H1 (cell line): ENCODE data around the gene KLF13. TPM values are rescaled to one million over a fixed set of nuclear protein-coding genes. Genes with fewer than 3 reads are reported as not detected.

Source experiments
- JUND ChIP-seq: IDR thresholded peaks from 2 replicates; pipeline ENCODE4 v1.6.1; 2011; ENCODE audit warnings: mild to moderate bottlenecking, improper control_type of control experiment, low read length
- SIRT6 ChIP-seq: IDR thresholded peaks from one replicate; pipeline ENCODE4 v1.7.1; 2012; ENCODE audit warnings: low read length, inconsistent platforms
- SIX5 ChIP-seq: IDR thresholded peaks from 2 replicates; pipeline ENCODE4 v1.6.1; 2011; ENCODE audit warnings: mild to moderate bottlenecking, low read depth, low read length
- polyA plus RNA-seq, 7 experiments: library from polyadenylated mRNA; depleted of rRNA in 3 of 7; stranded (reverse) in 5 of 7; unstranded in 2 of 7; fragments of >200 nt in 5 of 7; fragments of 200-250 nt in 2 of 7; gene quantifications; 1 replicate in 5 of 7; 2 replicates in 1 of 7; 4 replicates in 1 of 7; pipeline versions ENCODE4 v1.2.1 to v1.2.3, GENCODE V29; 2011 to 2013; ENCODE audit warnings: missing spikeins in 2 of 7, mixed read lengths in 2 of 7
- total RNA-seq: library from RNA; stranded (reverse); fragmentation: NEBNext Ultra II Directional; extraction: Animal tissue kit (Norgen Biotek cat#: 25700); gene quantifications from 2 replicates; pipeline ENCODE4 v1.2.1, GENCODE V29; 2021
- TF ChIP-seq, protein P1 (sequence below): fragments of 300-600 bp; sonication (generic); IDR thresholded peaks from 2 replicates; pipeline ENCODE4 v1.7.1; 2012; ENCODE audit warnings: low read length, moderate library complexity, mild to moderate bottlenecking, inconsistent platforms; ENCODE audit not compliant: insufficient replicate concordance

The KLF13 gene
- total and polyA plus RNA-seq, 2 of the 8 experiments (the other 6 are each of a cell fraction or from before 2014, with no cell fraction given): 18.3 to 33.4 TPM

DNA sequence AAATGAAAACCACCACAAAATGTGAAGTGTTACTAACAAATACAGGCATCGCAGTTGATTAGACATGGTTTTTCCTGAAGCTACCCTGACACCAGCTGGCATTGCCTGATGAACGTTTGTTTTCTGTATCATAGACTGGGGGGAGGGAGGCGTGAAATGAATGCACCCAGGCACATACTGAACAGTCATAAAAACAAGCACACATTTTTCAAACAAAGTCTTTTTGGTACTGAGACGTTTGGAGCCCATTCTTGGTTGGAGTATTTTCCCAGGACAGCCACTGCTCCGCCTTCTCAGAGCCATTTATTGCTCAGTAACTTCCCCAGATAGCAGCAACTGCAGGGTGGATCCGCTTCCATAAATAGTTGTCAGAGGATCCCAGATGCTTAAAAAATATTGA lies 52.4 kb downstream of the KLF13 start (continued):
- TF ChIP-seq, protein P1, sequence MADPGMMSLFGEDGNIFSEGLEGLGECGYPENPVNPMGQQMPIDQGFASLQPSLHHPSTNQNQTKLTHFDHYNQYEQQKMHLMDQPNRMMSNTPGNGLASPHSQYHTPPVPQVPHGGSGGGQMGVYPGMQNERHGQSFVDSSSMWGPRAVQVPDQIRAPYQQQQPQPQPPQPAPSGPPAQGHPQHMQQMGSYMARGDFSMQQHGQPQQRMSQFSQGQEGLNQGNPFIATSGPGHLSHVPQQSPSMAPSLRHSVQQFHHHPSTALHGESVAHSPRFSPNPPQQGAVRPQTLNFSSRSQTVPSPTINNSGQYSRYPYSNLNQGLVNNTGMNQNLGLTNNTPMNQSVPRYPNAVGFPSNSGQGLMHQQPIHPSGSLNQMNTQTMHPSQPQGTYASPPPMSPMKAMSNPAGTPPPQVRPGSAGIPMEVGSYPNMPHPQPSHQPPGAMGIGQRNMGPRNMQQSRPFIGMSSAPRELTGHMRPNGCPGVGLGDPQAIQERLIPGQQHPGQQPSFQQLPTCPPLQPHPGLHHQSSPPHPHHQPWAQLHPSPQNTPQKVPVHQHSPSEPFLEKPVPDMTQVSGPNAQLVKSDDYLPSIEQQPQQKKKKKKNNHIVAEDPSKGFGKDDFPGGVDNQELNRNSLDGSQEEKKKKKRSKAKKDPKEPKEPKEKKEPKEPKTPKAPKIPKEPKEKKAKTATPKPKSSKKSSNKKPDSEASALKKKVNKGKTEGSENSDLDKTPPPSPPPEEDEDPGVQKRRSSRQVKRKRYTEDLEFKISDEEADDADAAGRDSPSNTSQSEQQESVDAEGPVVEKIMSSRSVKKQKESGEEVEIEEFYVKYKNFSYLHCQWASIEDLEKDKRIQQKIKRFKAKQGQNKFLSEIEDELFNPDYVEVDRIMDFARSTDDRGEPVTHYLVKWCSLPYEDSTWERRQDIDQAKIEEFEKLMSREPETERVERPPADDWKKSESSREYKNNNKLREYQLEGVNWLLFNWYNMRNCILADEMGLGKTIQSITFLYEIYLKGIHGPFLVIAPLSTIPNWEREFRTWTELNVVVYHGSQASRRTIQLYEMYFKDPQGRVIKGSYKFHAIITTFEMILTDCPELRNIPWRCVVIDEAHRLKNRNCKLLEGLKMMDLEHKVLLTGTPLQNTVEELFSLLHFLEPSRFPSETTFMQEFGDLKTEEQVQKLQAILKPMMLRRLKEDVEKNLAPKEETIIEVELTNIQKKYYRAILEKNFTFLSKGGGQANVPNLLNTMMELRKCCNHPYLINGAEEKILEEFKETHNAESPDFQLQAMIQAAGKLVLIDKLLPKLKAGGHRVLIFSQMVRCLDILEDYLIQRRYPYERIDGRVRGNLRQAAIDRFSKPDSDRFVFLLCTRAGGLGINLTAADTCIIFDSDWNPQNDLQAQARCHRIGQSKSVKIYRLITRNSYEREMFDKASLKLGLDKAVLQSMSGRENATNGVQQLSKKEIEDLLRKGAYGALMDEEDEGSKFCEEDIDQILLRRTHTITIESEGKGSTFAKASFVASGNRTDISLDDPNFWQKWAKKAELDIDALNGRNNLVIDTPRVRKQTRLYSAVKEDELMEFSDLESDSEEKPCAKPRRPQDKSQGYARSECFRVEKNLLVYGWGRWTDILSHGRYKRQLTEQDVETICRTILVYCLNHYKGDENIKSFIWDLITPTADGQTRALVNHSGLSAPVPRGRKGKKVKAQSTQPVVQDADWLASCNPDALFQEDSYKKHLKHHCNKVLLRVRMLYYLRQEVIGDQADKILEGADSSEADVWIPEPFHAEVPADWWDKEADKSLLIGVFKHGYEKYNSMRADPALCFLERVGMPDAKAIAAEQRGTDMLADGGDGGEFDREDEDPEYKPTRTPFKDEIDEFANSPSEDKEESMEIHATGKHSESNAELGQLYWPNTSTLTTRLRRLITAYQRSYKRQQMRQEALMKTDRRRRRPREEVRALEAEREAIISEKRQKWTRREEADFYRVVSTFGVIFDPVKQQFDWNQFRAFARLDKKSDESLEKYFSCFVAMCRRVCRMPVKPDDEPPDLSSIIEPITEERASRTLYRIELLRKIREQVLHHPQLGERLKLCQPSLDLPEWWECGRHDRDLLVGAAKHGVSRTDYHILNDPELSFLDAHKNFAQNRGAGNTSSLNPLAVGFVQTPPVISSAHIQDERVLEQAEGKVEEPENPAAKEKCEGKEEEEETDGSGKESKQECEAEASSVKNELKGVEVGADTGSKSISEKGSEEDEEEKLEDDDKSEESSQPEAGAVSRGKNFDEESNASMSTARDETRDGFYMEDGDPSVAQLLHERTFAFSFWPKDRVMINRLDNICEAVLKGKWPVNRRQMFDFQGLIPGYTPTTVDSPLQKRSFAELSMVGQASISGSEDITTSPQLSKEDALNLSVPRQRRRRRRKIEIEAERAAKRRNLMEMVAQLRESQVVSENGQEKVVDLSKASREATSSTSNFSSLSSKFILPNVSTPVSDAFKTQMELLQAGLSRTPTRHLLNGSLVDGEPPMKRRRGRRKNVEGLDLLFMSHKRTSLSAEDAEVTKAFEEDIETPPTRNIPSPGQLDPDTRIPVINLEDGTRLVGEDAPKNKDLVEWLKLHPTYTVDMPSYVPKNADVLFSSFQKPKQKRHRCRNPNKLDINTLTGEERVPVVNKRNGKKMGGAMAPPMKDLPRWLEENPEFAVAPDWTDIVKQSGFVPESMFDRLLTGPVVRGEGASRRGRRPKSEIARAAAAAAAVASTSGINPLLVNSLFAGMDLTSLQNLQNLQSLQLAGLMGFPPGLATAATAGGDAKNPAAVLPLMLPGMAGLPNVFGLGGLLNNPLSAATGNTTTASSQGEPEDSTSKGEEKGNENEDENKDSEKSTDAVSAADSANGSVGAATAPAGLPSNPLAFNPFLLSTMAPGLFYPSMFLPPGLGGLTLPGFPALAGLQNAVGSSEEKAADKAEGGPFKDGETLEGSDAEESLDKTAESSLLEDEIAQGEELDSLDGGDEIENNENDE: no peak
- TF ChIP-seq SIX5 (no peak), SIRT6 (no peak), JUND (no peak)
